ENCODE results near the gene GPC6. TPM values are rescaled to one million over a fixed set of nuclear protein-coding genes. Genes with fewer than 3 reads are reported as not detected.

The GPC6 gene
- total RNA-seq, 1 donor from 2014 or later: 42.9 TPM

- Histone ChIP-seq H3F3A (ENCODE audit: low read depth) (no peaks in the 10 kb centered on the region), H4K20me1 (ENCODE audit: low read depth) (no peaks in the 10 kb centered on the region), H3K9ac (no peak overlapping the region), H3K9me3 (ENCODE audit: low read depth) (no peaks in the 10 kb centered on the region), H3K79me2 (ENCODE audit: low read depth) (no peaks in the 10 kb centered on the region), H3K36me3 (no peaks in the 10 kb centered on the region), H2AFZ (replicated peaks) (no peak overlapping the region), H3K27me3 (no peaks in the 10 kb centered on the region), H3K4me2 (no peak overlapping the region), H3K4me1 (no peaks in the 10 kb centered on the region), H3K4me3 (no peak overlapping the region), H3K27ac (no peak overlapping the region)
- peaks cover 2% of the 10 kb centered on the region for H3K36me3 Mint-ChIP-seq
- H3K27ac Mint-ChIP-seq: no peak overlapping the region
- no peaks in the 10 kb centered on the region for H3K4me1 Mint-ChIP-seq
- no peaks in the 10 kb centered on the region for H3K9me3 Mint-ChIP-seq
- TF ChIP-seq CTCF (IDR thresholded peaks at IDR 0.05) (no peak), EZH2 (IDR thresholded peaks at IDR 0.05) (no peak), EZH2phosphoT487 (IDR thresholded peaks at IDR 0.05) (no peak)
- no peaks in the 10 kb centered on the region for H3K27me3 Mint-ChIP-seq (ENCODE audit: insufficient read depth, low read depth)
- H3K4me3 Mint-ChIP-seq: no peak overlapping the region
- DNase-seq (ENCODE audit: low spot score): no peak
Measured at GRCh38 chr13:94263038-94263437, 1036.4 kb downstream of the GPC6 start.

GRCh38 chr13:94267581-94268366 is 1041.2 kb downstream of the GPC6 start:
- Histone ChIP-seq H3K36me3 (no peaks in the 10 kb centered on the region), H4K20me1 (ENCODE audit: low read depth) (no peaks in the 10 kb centered on the region), H3K4me2 (no peak overlapping the region), H3K79me2 (ENCODE audit: low read depth) (no peaks in the 10 kb centered on the region), H3K4me3 (no peak overlapping the region), H3K9ac (no peak overlapping the region), H3K9me3 (ENCODE audit: low read depth) (no peaks in the 10 kb centered on the region), H2AFZ (replicated peaks) (no peak overlapping the region), H3K4me1 (no peaks in the 10 kb centered on the region), H3F3A (ENCODE audit: low read depth) (no peaks in the 10 kb centered on the region), H3K27ac (no peak overlapping the region), H3K27me3 (no peaks in the 10 kb centered on the region)
- Mint-ChIP-seq H3K36me3 (peaks cover 2% of the 10 kb centered on the region), H3K4me3 (no peak overlapping the region), H3K4me1 (peaks cover 5% of the 10 kb centered on the region), H3K27me3 (ENCODE audit: insufficient read depth, low read depth) (peaks cover 4% of the 10 kb centered on the region), H3K27ac (no peak overlapping the region), H3K9me3 (peaks cover 2% of the 10 kb centered on the region)
- no peak for TF ChIP-seq EZH2phosphoT487 (IDR thresholded peaks at IDR 0.05)
- no peak for TF ChIP-seq CTCF (IDR thresholded peaks at IDR 0.05)
- TF ChIP-seq EZH2 (IDR thresholded peaks at IDR 0.05): no peak
- DNase-seq (ENCODE audit: low spot score): no peak

GRCh38 chr13:94268661-94269060 is 1042.1 kb downstream of the GPC6 start:
- no peaks in the 10 kb centered on the region for H3F3A ChIP-seq (ENCODE audit: low read depth)
- Mint-ChIP-seq H3K4me1 (peaks cover 11% of the 10 kb centered on the region), H3K27ac (no peak overlapping the region), H3K36me3 (peaks cover 2% of the 10 kb centered on the region), H3K27me3 (ENCODE audit: insufficient read depth, low read depth) (peaks cover 4% of the 10 kb centered on the region), H3K4me3 (no peak overlapping the region), H3K9me3 (peaks cover 2% of the 10 kb centered on the region)
- no peaks in the 10 kb centered on the region for H4K20me1 ChIP-seq (ENCODE audit: low read depth)
- no peaks in the 10 kb centered on the region for H3K36me3 ChIP-seq
- no peak overlapping the region for H2AFZ ChIP-seq (replicated peaks)
- H3K79me2 ChIP-seq (ENCODE audit: low read depth): no peaks in the 10 kb centered on the region
- H3K4me1 ChIP-seq: no peaks in the 10 kb centered on the region
- TF ChIP-seq EZH2phosphoT487 (IDR thresholded peaks at IDR 0.05) (no peak), CTCF (IDR thresholded peaks at IDR 0.05) (no peak), EZH2 (IDR thresholded peaks at IDR 0.05) (no peak)
- H3K27ac ChIP-seq: no peak overlapping the region
- DNase-seq (ENCODE audit: low spot score): no peak
- H3K4me2 ChIP-seq: no peak overlapping the region
- no peaks in the 10 kb centered on the region for H3K9me3 ChIP-seq (ENCODE audit: low read depth)
- no peaks in the 10 kb centered on the region for H3K27me3 ChIP-seq
- no peak overlapping the region for H3K4me3 ChIP-seq
- H3K9ac ChIP-seq: no peak overlapping the region

Measured in neural progenitor cell (in vitro differentiated cells).